GM18526 (cell line): ENCODE data around the gene RANBP10.

Experiments
- POLR2A ChIP-seq: IDR thresholded peaks from 3 replicates; pipeline ENCODE4 v1.6.1; 2011; ENCODE audit not compliant: insufficient read length; ENCODE audit errors: extremely low read depth

The RANBP10 gene

GRCh38 chr16:67834242-67834614 lies 27.9 kb upstream of the RANBP10 start:
- TF ChIP-seq POLR2A: no peak

GRCh38 chr16:67833415-67834241 lies 27.3 kb upstream of the RANBP10 start:
- peak; percentile 90 for TF ChIP-seq POLR2A

- no peak for TF ChIP-seq POLR2A
Measured at GRCh38 chr16:67833030-67833414, 26.7 kb upstream of the RANBP10 start.

GRCh38 chr16:67828651-67829050 lies 22.3 kb upstream of the RANBP10 start:
- TF ChIP-seq POLR2A: no peak

GRCh38 chr16:67825906-67826305 lies 19.5 kb upstream of the RANBP10 start:
- no peak for TF ChIP-seq POLR2A

GRCh38 chr16:67825119-67825518 lies 18.8 kb upstream of the RANBP10 start:
- TF ChIP-seq POLR2A: no peak

GRCh38 chr16:67822511-67822910 lies 16.2 kb upstream of the RANBP10 start:
- TF ChIP-seq POLR2A: no peak

- TF ChIP-seq POLR2A: no peak
Measured at GRCh38 chr16:67820608-67821259, 14.4 kb upstream of the RANBP10 start.

GRCh38 chr16:67814567-67814966 lies 8.2 kb upstream of the RANBP10 start:
- TF ChIP-seq POLR2A: no peak

GRCh38 chr16:67811899-67812298 lies 5.5 kb upstream of the RANBP10 start:
- no peak for TF ChIP-seq POLR2A

GRCh38 chr16:67807148-67807682 lies 855 bp upstream of the RANBP10 start:
- no peak for TF ChIP-seq POLR2A

GRCh38 chr16:67805718-67806427 lies 487 bp downstream of the RANBP10 start:
- TF ChIP-seq POLR2A: no peak

GRCh38 chr16:67804853-67805542 lies 1.4 kb downstream of the RANBP10 start:
- TF ChIP-seq POLR2A: no peak

GRCh38 chr16:67803894-67804293 lies 2.5 kb downstream of the RANBP10 start:
- TF ChIP-seq POLR2A: no peak

- TF ChIP-seq POLR2A: no peak
Measured at GRCh38 chr16:67801883-67802282, 4.5 kb downstream of the RANBP10 start.
